K562 (cell line): ENCODE measurements around the gene CAPN10. TPM values are rescaled to one million over a fixed set of nuclear protein-coding genes. Genes with fewer than 3 reads are reported as not detected.

Experiments
- ATAC-seq: fragments of 200-7000 bp; cut with Tn5 transposase; 3 replicates; pipeline ENCODE4 v1.9.1; 2020; ENCODE audit warnings: moderate library complexity
- BruUV-seq: library from RNA; stranded (reverse); fragments of 400-500 nt; replicated peaks from 2 replicates; lab custom pipeline; 2021; lab: Mats Ljungman, UMichigan
- CTCF ChIA-PET: fragments of 300-600 bp; formaldehyde crosslinking; extraction: SDS; loops from one replicate; lab custom pipeline; 2021; ENCODE audit warnings: low intra/inter-chr PET ratio; lab: Yijun Ruan, JAX
- POLR2A ChIA-PET: fragments of 300-600, 350-650 bp; sonication (Branson Sonifier 250); formaldehyde crosslinking; extraction: SDS; loops from one replicate; lab custom pipeline; 2021; ENCODE audit warnings: antibody characterized with exemption, inconsistent platforms; lab: Yijun Ruan, JAX
- DNase-seq, 4 experiments: peaks; one replicate each; pipeline versions ENCODE4 v3.0.0 to v3.0.0-alpha.2; 2011 to 2018; ENCODE audit warnings: low spot score in 3 of 4, mixed read lengths in 3 of 4; ENCODE audit errors: extremely low read depth in 1 of 4
- FAIRE-seq: peaks from 2 replicates; lab custom pipeline; 2011; peaks lifted over from hg19 to GRCh38; lab: Jason Lieb, UNC
- H2AFZ ChIP-seq: 2 replicates; pipeline ENCODE4 v1.6.0; 2011; ENCODE audit warnings: low read depth, low read length, control low read depth, inconsistent platforms
- H3K27ac ChIP-seq: fragments of 200-600 bp; 3 replicates; pipeline ENCODE4 v1.8.0; 2011; ENCODE audit warnings: low read depth, mild to moderate bottlenecking, control low read depth, inconsistent platforms, low read length, moderate library complexity, mixed read lengths; ENCODE audit errors: extremely low read depth
- H3K27me3 ChIP-seq, 2 experiments: fragments of 300-600 bp in 1 of 2; 2 replicates in 1 of 2; 3 replicates in 1 of 2; pipeline versions ENCODE4 v1.6.0 to v1.8.0; 2011; ENCODE audit warnings: inconsistent platforms in 2 of 2, low read length in 2 of 2, mild to moderate bottlenecking in 1 of 2, mixed read lengths in 1 of 2, moderate library complexity in 1 of 2; ENCODE audit not compliant: control insufficient read depth in 2 of 2, insufficient read depth in 2 of 2
- H3K36me3 ChIP-seq: fragments of 300-600 bp; 3 replicates; pipeline ENCODE4 v1.8.0; 2011; ENCODE audit warnings: mild to moderate bottlenecking, low read length, inconsistent platforms; ENCODE audit not compliant: control insufficient read depth, insufficient read depth
- H3K4me1 ChIP-seq, 2 experiments: fragments of 200-600 bp in 1 of 2; replicated peaks in 1 of 2; 2 replicates in 1 of 2; 3 replicates in 1 of 2; pipeline versions ENCODE4 v1.5.1 to v1.8.0; 2011; ENCODE audit warnings: inconsistent platforms in 2 of 2, low read length in 2 of 2, mild to moderate bottlenecking in 1 of 2, mixed read lengths in 1 of 2, moderate library complexity in 1 of 2; ENCODE audit not compliant: control insufficient read depth in 2 of 2, insufficient read depth in 2 of 2
- H3K4me2 ChIP-seq: 2 replicates; pipeline ENCODE4 v1.6.1; 2011; ENCODE audit warnings: low read length, control low read depth, inconsistent platforms, mixed read lengths; ENCODE audit not compliant: insufficient read depth
- H3K4me3 ChIP-seq: fragments of 200-600 bp; sonication (generic), shearing (Covaris generic); 2 replicates; pipeline ENCODE4 v1.5.1; 2016; ENCODE audit warnings: control low read depth, inconsistent platforms
- H3K79me2 ChIP-seq: fragments of 200-600 bp; 3 replicates; pipeline ENCODE4 v1.8.0; 2011; ENCODE audit warnings: low read length, inconsistent platforms; ENCODE audit not compliant: control insufficient read depth, insufficient read depth
- H3K9ac ChIP-seq, 2 experiments: 2 replicates each; pipeline versions ENCODE4 v1.6.0 to v1.6.1; 2011; ENCODE audit warnings: low read depth in 2 of 2, low read length in 2 of 2, control low read depth in 1 of 2, inconsistent platforms in 1 of 2, mild to moderate bottlenecking in 1 of 2, mixed read lengths in 1 of 2; ENCODE audit not compliant: insufficient read depth in 1 of 2
- H3K9me1 ChIP-seq: one replicate; pipeline ENCODE4 v1.6.0; 2011; ENCODE audit warnings: inconsistent platforms, mild to moderate bottlenecking, low read length, moderate library complexity; ENCODE audit not compliant: control insufficient read depth, insufficient read depth
- H3K9me3 ChIP-seq: replicated peaks from 2 replicates; pipeline ENCODE4 v1.5.1; 2011; ENCODE audit warnings: low read depth, low read length, inconsistent platforms; ENCODE audit not compliant: control insufficient read depth, insufficient read depth
- H4K20me1 ChIP-seq: replicated peaks from 2 replicates; pipeline ENCODE4 v1.6.1; 2011; ENCODE audit warnings: low read length, inconsistent platforms, mixed read lengths; ENCODE audit not compliant: control insufficient read depth, insufficient read depth
- ARHGAP35 ChIP-seq: fragments of 450-650 bp; IDR thresholded peaks from 2 replicates; pipeline ENCODE4 v1.6.1; 2018; ENCODE audit not compliant: partially characterized antibody
- POLR2G ChIP-seq: fragments of 200-400 bp; formaldehyde crosslinking; IDR thresholded peaks from 2 replicates; pipeline ENCODE4 v1.6.1; 2017; ENCODE audit warnings: low read depth, mild to moderate bottlenecking, antibody characterized with exemption, low read length, moderate library complexity
- SPI1 ChIP-seq: IDR thresholded peaks from 2 replicates; pipeline ENCODE4 v1.6.1; 2011; ENCODE audit warnings: low read depth, low read length, control low read depth, borderline replicate concordance
- STAT5B ChIP-seq: fragments of 250-450 bp; sonication (Bioruptor Pico); IDR thresholded peaks from 2 replicates; pipeline ENCODE4 v1.8.0; 2021; ENCODE audit warnings: mild to moderate bottlenecking, inconsistent platforms
- ZSCAN29 ChIP-seq: fragments of 450-650 bp; IDR thresholded peaks from 2 replicates; pipeline ENCODE4 v1.6.1; 2017
- WGBS: fragments of 100-300 bp; shearing (Covaris generic); methylation state at CpG from one replicate; pipeline ENCODE4 v1.1.6; 2016; ENCODE audit warnings: low coverage, mixed read lengths; ENCODE audit not compliant: insufficient coverage; ENCODE audit errors: missing lambda C conversion rate; 5-methylcytosine and 5-hydroxymethylcytosine counted together
- in situ Hi-C: fragments of 300-500 bp; cut with MboI; formaldehyde crosslinking; loops from 4 replicates; pipeline ENCODE4 v1.15.0; 2018; ENCODE audit warnings: inconsistent platforms, mixed read lengths
- intact Hi-C: fragments of 100-400 bp; cut with micrococcal nuclease; formaldehyde crosslinking; loops from 2 replicates; pipeline ENCODE4 v1.14.2; 2022
- polyA plus RNA-seq, 8 experiments: library from polyadenylated mRNA; depleted of rRNA in 4 of 8; stranded (reverse) in 5 of 8; unstranded in 3 of 8; fragments of >200 nt; fragmentation: Nextera tagmentation in 2 of 8; fragmentation: Illumina TruSeq in 1 of 8; extraction: Ambion mirVana in 2 of 8; extraction: Trizol in 1 of 8; gene quantifications; 2 replicates each; pipeline versions ENCODE4 v1.2.1 to v1.2.3, GENCODE V29; 2011 to 2014; ENCODE audit warnings: inconsistent platforms in 1 of 8, missing spikeins in 1 of 8
- total RNA-seq, 7 experiments: library from RNA; depleted of rRNA in 6 of 7; stranded (reverse); fragments of >200 nt in 6 of 7; fragmentation: Illumina TruSeq in 2 of 7; extraction: Trizol in 2 of 7; gene quantifications; 2 replicates each; pipeline versions ENCODE4 v1.2.1 to v1.2.3, GENCODE V29; 2011 to 2021; ENCODE audit warnings: low replicate concordance in 1 of 7
- TF ChIP-seq, protein P1 (sequence below): fragments of 450-650 bp; IDR thresholded peaks from 2 replicates; pipeline ENCODE4 v1.6.1; 2017; ENCODE audit warnings: mild to moderate bottlenecking, moderate library complexity
- TF ChIP-seq, protein P2 (sequence below): sonication (generic); formaldehyde crosslinking; IDR thresholded peaks from 2 replicates; pipeline ENCODE4 v1.8.1; 2022; ENCODE audit warnings: missing genetic modification reagents

Gene CAPN10
- total and polyA plus RNA-seq, 9 of the 15 experiments (the other 6 are each of a cell fraction or from before 2014, with no cell fraction given) = 0.08 to 26.1 (median 8.4) TPM

DNA sequence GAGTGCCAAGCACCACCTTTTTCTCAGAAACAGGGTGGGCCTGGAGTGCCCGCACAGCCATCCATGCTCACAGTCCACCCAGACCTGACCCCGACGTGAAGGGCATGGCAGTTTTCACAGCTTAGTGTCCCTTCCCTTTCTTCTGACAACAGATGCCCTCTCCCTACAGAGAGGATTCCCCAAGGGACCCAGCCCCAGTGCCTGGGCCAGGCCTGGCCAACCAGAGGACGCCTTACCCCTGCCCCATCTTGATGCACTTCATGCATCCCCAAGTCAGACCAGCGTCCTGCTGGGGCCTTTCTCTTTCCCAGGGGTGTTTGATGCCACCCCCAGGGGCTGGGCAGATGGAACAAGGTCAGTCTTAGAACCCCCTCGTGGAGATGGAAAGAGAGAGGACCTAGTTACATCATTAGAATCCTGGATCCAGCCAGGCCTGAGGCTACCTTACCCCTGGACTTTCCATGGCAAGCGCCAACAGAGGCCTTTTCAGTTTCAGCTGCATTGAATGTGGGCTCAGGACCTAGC is 32.5 kb upstream of the CAPN10 start:
- no peak for ATAC-seq
- Histone ChIP-seq H3K9me1 (no peaks in the 10 kb centered on the region), H3K4me3 (no peak overlapping the region), H2AFZ (no peak overlapping the region), H4K20me1 (no peaks in the 10 kb centered on the region), H3K36me3 (peaks cover 51% of the 10 kb centered on the region), H3K9me3 (peaks cover 3% of the 10 kb centered on the region; the same call in 1 of the 2 replicates), H3K79me2 (peaks cover 35% of the 10 kb centered on the region), H3K9ac (no peak overlapping the region)
- POLR2A ChIA-PET = interaction anchor here (1.1 kb wide), 1 partner anchor 32 kb away, joined by 4 read pairs; no protein-coding TSS in a partner anchor
- CTCF ChIA-PET = no interaction called here
- in situ Hi-C loops = no loop called here
- intact Hi-C loops = no loop called here
- DNase-seq = no peak
- 96% methylated on average over 4 of the region's 7 CpGs for WGBS
- no peak for FAIRE-seq
- no peak for TF ChIP-seq ARHGAP35
- TF ChIP-seq STAT5B (CRISPR knock-in tag) = no peak
- TF ChIP-seq, all 486 proteins: peak for 0
- no TSS peak for BruUV-seq
- Histone ChIP-seq H3K27me3 (no peaks in the 10 kb centered on the region), H3K4me1 (peaks cover 2 to 17% of the 10 kb centered on the region in 2 experiments; a peak in 4 of 5 replicates), H3K27ac (no peak overlapping the region), H3K4me2 (no peak overlapping the region)

GRCh38 chr2:240554767-240555493 is 31.6 kb upstream of the CAPN10 start:
- POLR2A ChIA-PET = interaction anchor here (1.1 kb wide), 1 partner anchor 33 kb away, joined by 4 read pairs; no protein-coding TSS in a partner anchor
- CTCF ChIA-PET = no interaction called here
- peaks cover 44% of the 10 kb centered on the region for H3K79me2 ChIP-seq
- no peak overlapping the region for H3K4me3 ChIP-seq
- no peak overlapping the region for H2AFZ ChIP-seq
- DNase-seq (no peak), FAIRE-seq (no peak), ATAC-seq (no peak)
- H3K9me3 ChIP-seq = peaks cover 3% of the 10 kb centered on the region; the same call in 1 of the 2 replicates
- BruUV-seq = no TSS peak
- H3K36me3 ChIP-seq = peaks cover 56% of the 10 kb centered on the region
- in situ Hi-C loops = no loop called here
- no peaks in the 10 kb centered on the region for H4K20me1 ChIP-seq
- TF ChIP-seq SPI1 (no peak), ZSCAN29 (no peak), POLR2G (peak; percentile 34; the same call in 1 of the 2 replicates)
- TF ChIP-seq, protein P1, sequence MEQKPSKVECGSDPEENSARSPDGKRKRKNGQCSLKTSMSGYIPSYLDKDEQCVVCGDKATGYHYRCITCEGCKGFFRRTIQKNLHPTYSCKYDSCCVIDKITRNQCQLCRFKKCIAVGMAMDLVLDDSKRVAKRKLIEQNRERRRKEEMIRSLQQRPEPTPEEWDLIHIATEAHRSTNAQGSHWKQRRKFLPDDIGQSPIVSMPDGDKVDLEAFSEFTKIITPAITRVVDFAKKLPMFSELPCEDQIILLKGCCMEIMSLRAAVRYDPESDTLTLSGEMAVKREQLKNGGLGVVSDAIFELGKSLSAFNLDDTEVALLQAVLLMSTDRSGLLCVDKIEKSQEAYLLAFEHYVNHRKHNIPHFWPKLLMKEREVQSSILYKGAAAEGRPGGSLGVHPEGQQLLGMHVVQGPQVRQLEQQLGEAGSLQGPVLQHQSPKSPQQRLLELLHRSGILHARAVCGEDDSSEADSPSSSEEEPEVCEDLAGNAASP = no peak
- TF ChIP-seq, protein P2, sequence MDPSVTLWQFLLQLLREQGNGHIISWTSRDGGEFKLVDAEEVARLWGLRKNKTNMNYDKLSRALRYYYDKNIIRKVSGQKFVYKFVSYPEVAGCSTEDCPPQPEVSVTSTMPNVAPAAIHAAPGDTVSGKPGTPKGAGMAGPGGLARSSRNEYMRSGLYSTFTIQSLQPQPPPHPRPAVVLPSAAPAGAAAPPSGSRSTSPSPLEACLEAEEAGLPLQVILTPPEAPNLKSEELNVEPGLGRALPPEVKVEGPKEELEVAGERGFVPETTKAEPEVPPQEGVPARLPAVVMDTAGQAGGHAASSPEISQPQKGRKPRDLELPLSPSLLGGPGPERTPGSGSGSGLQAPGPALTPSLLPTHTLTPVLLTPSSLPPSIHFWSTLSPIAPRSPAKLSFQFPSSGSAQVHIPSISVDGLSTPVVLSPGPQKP (CRISPR knock-in tag) = no peak
- no peak overlapping the region for H3K4me2 ChIP-seq
- H3K27ac ChIP-seq = no peak overlapping the region
- H3K27me3 ChIP-seq = no peaks in the 10 kb centered on the region
- peaks cover 9 to 24% of the 10 kb centered on the region in 2 experiments; a peak in 4 of 5 replicates for H3K4me1 ChIP-seq
- H3K9me1 ChIP-seq = no peaks in the 10 kb centered on the region
- no peak overlapping the region for H3K9ac ChIP-seq
- 91% methylated on average over 8 of the region's 17 CpGs for WGBS
- intact Hi-C loops = no loop called here
